NCI-H2081 (cell line): ENCODE results near the gene ZFP14.

ENCODE experiments used
- DNase-seq, 2 experiments: peaks; one replicate each; lab custom pipeline; 2025; lab: John Stamatoyannopoulos, UW

The ZFP14 gene

GRCh38 chr19:36378625-36379509 lies at the start of gene ZFP14:
Gene ZFP14, minus strand, starts transcription at chr19:36379201. Its CDS starts 11,309 bp downstream, at chr19:36367892.
- DNase-seq = peak; percentile 91 to 94

GRCh38 chr19:36423925-36424324 lies 44.9 kb upstream of the ZFP14 start:
- no peak for DNase-seq

GRCh38 chr19:36421749-36422481 lies 42.9 kb upstream of the ZFP14 start:
- no peak for DNase-seq

- no peak for DNase-seq
Observed at GRCh38 chr19:36420961-36421748, 42.2 kb upstream of the ZFP14 start.

GRCh38 chr19:36418287-36419001 lies 39.4 kb upstream of the ZFP14 start, which contains the start of gene ZFP82:
Gene ZFP82, minus strand, starts transcription at chr19:36418644. Its CDS starts 8,855 bp downstream, at chr19:36409789.
- peak; percentile 72 to 85 for DNase-seq

- no peak for DNase-seq
Observed at GRCh38 chr19:36417752-36418286, 38.8 kb upstream of the ZFP14 start.

GRCh38 chr19:36409841-36410240 lies 30.8 kb upstream of the ZFP14 start:
- DNase-seq = no peak

GRCh38 chr19:36408101-36408500 lies 29.1 kb upstream of the ZFP14 start:
- no peak for DNase-seq

- DNase-seq = no peak
Observed at GRCh38 chr19:36404498-36404897, 25.5 kb upstream of the ZFP14 start.

GRCh38 chr19:36401475-36401874 lies 22.5 kb upstream of the ZFP14 start:
- no peak for DNase-seq

- DNase-seq = no peak
Observed at GRCh38 chr19:36398571-36398970, 19.6 kb upstream of the ZFP14 start.

- no peak for DNase-seq
Observed at GRCh38 chr19:36392916-36393673, 14.1 kb upstream of the ZFP14 start.

- DNase-seq = no peak
Observed at GRCh38 chr19:36379510-36379819, 464 bp upstream of the ZFP14 start.

GRCh38 chr19:36377541-36378178 lies 1.3 kb downstream of the ZFP14 start:
- DNase-seq = no peak

GRCh38 chr19:36373638-36374156 lies 5.3 kb downstream of the ZFP14 start:
- no peak for DNase-seq

GRCh38 chr19:36371886-36372285 lies 7.1 kb downstream of the ZFP14 start:
- DNase-seq = no peak

GRCh38 chr19:36363845-36364244 lies 15.2 kb downstream of the ZFP14 start:
- DNase-seq = no peak

- DNase-seq = no peak
Observed at GRCh38 chr19:36340786-36341372, 38.1 kb downstream of the ZFP14 start.
